KMS-11 (cell line): ENCODE data around the gene PAX2.
A peak's percentile ranks its signal among the peaks of the same experiment; 100 is the strongest.

Source experiments
- H2AFZ ChIP-seq: fragments of 200-600 bp; sonication (generic); 2 replicates; pipeline ENCODE4 v1.6.1; 2016; ENCODE audit warnings: antibody characterized with exemption, mixed run types, low read depth
- H3K27ac ChIP-seq: fragments of 200-600 bp; sonication (generic); 2 replicates; pipeline ENCODE4 v1.6.1; 2016; ENCODE audit warnings: mild to moderate bottlenecking, mixed run types
- H3K27me3 ChIP-seq: fragments of 200-600 bp; sonication (generic); 2 replicates; pipeline ENCODE4 v1.6.1; 2017; ENCODE audit warnings: mild to moderate bottlenecking, low read depth, mixed run types, moderate library complexity; ENCODE audit not compliant: insufficient read depth
- H3K36me3 ChIP-seq: fragments of 200-600 bp; sonication (generic); 2 replicates; pipeline ENCODE4 v1.6.1; 2017; ENCODE audit warnings: mild to moderate bottlenecking, mixed run types; ENCODE audit not compliant: insufficient read depth
- H3K4me1 ChIP-seq: fragments of 200-600 bp; sonication (generic); 2 replicates; pipeline ENCODE4 v1.6.1; 2016; ENCODE audit warnings: mild to moderate bottlenecking, low read depth, mixed run types; ENCODE audit not compliant: poor library complexity, severe bottlenecking
- H3K4me2 ChIP-seq: fragments of 200-600 bp; sonication (generic); 2 replicates; pipeline ENCODE4 v1.7.0; 2016; ENCODE audit warnings: mild to moderate bottlenecking, mixed run types
- H3K4me3 ChIP-seq: fragments of 200-600 bp; sonication (generic); IDR thresholded peaks from 2 replicates; pipeline ENCODE4 v1.6.1; 2017; ENCODE audit warnings: low read depth, low read length, mixed read lengths; ENCODE audit not compliant: insufficient read depth
- H3K79me2 ChIP-seq: fragments of 200-600 bp; sonication (generic); 2 replicates; pipeline ENCODE4 v1.6.1; 2016; ENCODE audit warnings: low read depth, mixed run types; ENCODE audit not compliant: insufficient read depth
- H3K9ac ChIP-seq: fragments of 200-600 bp; sonication (generic); 2 replicates; pipeline ENCODE4 v1.6.1; 2016; ENCODE audit warnings: mild to moderate bottlenecking, mixed run types
- H4K20me1 ChIP-seq: fragments of 200-600 bp; sonication (generic); 2 replicates; pipeline ENCODE4 v1.6.1; 2016; ENCODE audit warnings: mild to moderate bottlenecking, mixed run types; ENCODE audit not compliant: insufficient read depth
- CTCF ChIP-seq: fragments of 200-600 bp; sonication (generic); conservative IDR thresholded peaks from 2 replicates; pipeline ENCODE4 v1.6.1; 2017; ENCODE audit warnings: low read depth, mild to moderate bottlenecking, antibody characterized with exemption, low read length, moderate library complexity, mixed read lengths

Gene PAX2

DNA sequence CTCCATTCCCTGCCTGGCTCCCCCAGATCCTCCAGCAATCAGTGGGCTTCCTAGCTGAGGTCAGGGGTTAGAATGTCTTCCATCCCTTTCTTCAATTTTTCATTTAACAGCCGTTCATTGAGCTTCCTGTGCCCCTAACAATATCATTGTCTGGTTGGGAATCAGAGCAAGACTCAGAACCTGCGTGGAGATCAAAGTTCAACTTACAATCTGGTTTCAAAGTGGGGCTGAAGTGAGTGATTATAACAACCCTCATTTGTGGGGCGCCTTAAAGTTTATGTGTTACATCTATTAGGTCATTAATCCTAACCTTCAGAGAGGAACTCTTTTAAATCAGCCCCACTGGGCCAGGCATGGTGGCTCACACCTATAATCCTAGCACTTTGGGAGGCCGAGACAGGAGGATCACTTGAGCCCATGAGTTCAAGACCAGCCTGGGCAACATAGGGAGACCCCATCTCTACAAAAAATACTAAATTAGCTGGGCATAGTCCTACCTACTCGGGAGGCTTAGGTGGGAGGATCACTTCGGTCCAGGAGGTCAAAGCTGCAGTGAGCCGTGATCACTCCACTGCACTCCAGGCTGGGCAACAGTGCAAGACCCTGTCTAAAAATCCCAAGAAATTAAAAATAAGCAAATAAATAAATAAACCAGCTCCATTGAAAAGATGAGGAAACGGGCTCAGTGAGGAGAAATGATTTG is 122.0 kb downstream of the PAX2 start:
- Histone ChIP-seq H3K36me3 (no peaks in the 10 kb centered on the region), H3K4me1 (no peaks in the 10 kb centered on the region), H4K20me1 (no peaks in the 10 kb centered on the region), H3K79me2 (no peaks in the 10 kb centered on the region), H2AFZ (no peak overlapping the region), H3K27me3 (no peaks in the 10 kb centered on the region), H3K27ac (no peak overlapping the region), H3K4me3 (no peak overlapping the region), H3K4me2 (no peak overlapping the region), H3K9ac (no peak overlapping the region)
- no peak for TF ChIP-seq CTCF

DNA sequence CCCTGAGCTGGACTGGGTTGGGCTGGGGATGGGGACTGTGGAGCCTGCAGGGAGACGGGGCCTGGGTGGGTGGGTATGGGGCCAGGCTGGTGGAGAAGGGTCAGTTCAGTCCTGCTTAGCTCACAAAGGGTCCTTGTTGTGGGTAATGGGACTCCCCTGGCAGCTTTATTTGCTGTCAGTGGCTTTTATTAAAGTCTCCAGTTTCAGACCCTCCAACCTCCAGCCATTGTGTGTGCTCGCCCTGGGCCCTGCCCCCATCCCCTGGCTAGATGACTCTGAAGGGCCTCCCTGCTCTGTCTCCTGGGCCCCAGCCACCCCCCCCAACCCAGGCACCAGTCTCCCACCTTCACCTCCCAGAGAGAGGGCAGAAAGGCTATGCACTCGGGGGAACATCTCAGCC is 123.0 kb downstream of the PAX2 start:
- H2AFZ ChIP-seq, result no peak overlapping the region
- no peaks in the 10 kb centered on the region for H4K20me1 ChIP-seq
- H3K4me2 ChIP-seq, result no peak overlapping the region
- no peak overlapping the region for H3K4me3 ChIP-seq
- no peak overlapping the region for H3K9ac ChIP-seq
- H3K4me1 ChIP-seq, result no peaks in the 10 kb centered on the region
- H3K27me3 ChIP-seq, result no peaks in the 10 kb centered on the region
- H3K79me2 ChIP-seq, result no peaks in the 10 kb centered on the region
- no peak overlapping the region for H3K27ac ChIP-seq
- no peaks in the 10 kb centered on the region for H3K36me3 ChIP-seq
- no peak for TF ChIP-seq CTCF

- no peak overlapping the region for H2AFZ ChIP-seq
- no peaks in the 10 kb centered on the region for H4K20me1 ChIP-seq
- no peak for TF ChIP-seq CTCF
- no peaks in the 10 kb centered on the region for H3K4me1 ChIP-seq
- no peak overlapping the region for H3K9ac ChIP-seq
- no peaks in the 10 kb centered on the region for H3K36me3 ChIP-seq
- H3K4me2 ChIP-seq, result no peak overlapping the region
- no peaks in the 10 kb centered on the region for H3K79me2 ChIP-seq
- H3K4me3 ChIP-seq, result no peak overlapping the region
- H3K27ac ChIP-seq, result no peak overlapping the region
- H3K27me3 ChIP-seq, result no peaks in the 10 kb centered on the region
Observed at GRCh38 chr10:100869399-100869798, 124.0 kb downstream of the PAX2 start.

- Histone ChIP-seq H3K9ac (no peak overlapping the region), H4K20me1 (no peaks in the 10 kb centered on the region), H3K4me3 (no peak overlapping the region), H3K4me2 (no peak overlapping the region), H3K27me3 (no peaks in the 10 kb centered on the region), H3K36me3 (no peaks in the 10 kb centered on the region), H3K27ac (no peak overlapping the region), H2AFZ (no peak overlapping the region), H3K4me1 (no peaks in the 10 kb centered on the region), H3K79me2 (no peaks in the 10 kb centered on the region)
- peak; percentile 85 for TF ChIP-seq CTCF
Observed at GRCh38 chr10:100872034-100872791, 126.8 kb downstream of the PAX2 start.
